Gastrocnemius medialis (tissue), 4 donors: Measurements from ENCODE around the gene CHERP.

Experiments used
- POLR2A ChIP-seq, 2 donors: fragments of 450-650 bp; IDR thresholded peaks; one replicate each; pipeline ENCODE4 v1.6.1; 2017; ENCODE audit warnings: antibody characterized with exemption in 2 of 2, mild to moderate bottlenecking in 2 of 2, moderate library complexity in 2 of 2
- TF ChIP-seq, protein P1 (sequence below), 5 experiments: fragments of 450-650 bp in 3 of 5; fragments of 200-600 bp in 2 of 5; sonication (generic) in 2 of 5; IDR thresholded peaks in 4 of 5; conservative IDR thresholded peaks in 1 of 5; 1 replicate in 4 of 5; 2 replicates in 1 of 5; pipeline ENCODE4 v1.5.1; 2016 to 2019; ENCODE audit warnings: antibody characterized with exemption in 5 of 5, mild to moderate bottlenecking in 3 of 5, moderate library complexity in 3 of 5

DNA sequence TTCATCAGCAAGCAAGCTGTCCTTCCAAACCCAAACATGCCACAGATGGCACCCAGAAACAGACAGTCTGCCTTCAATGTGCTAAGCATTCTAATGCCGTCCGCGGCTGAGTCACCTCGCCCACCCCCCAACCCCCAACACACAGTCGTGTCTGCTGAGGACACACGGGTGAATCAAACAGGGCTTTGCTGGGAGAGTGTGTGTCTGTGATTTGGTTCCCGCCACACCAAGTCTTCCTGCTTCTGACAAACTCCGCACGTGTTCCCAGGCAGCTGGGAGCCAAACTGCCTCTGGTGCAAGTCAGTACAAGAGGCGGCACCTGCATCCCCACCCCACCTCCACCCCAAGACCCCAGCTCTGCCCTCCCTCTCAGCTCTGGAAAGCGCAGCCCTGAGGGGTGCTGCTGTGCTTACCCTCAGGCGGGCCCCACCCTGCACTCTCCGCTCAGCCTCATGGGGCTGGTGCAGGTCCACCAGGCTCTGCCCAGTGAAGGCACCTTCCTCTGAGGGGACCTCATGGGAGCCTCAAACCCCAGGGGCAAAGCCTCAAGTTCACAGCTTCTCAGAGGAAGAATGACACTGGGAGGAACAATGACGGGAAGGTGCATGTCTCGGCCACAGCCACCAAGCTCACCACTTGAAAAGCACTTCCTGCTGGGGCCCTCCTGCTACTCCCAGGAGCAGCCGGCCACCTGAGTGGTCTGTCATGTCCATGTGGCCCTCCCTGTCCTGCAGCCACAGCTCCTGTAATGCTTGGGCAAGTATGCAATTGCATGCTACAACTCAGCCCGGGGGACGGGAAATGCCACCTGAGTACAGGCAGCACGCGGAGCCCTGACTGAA lies 45.0 kb upstream of the CHERP start:
- no peak for TF ChIP-seq POLR2A (IDR thresholded peaks at IDR 0.05)
- TF ChIP-seq, protein P1, sequence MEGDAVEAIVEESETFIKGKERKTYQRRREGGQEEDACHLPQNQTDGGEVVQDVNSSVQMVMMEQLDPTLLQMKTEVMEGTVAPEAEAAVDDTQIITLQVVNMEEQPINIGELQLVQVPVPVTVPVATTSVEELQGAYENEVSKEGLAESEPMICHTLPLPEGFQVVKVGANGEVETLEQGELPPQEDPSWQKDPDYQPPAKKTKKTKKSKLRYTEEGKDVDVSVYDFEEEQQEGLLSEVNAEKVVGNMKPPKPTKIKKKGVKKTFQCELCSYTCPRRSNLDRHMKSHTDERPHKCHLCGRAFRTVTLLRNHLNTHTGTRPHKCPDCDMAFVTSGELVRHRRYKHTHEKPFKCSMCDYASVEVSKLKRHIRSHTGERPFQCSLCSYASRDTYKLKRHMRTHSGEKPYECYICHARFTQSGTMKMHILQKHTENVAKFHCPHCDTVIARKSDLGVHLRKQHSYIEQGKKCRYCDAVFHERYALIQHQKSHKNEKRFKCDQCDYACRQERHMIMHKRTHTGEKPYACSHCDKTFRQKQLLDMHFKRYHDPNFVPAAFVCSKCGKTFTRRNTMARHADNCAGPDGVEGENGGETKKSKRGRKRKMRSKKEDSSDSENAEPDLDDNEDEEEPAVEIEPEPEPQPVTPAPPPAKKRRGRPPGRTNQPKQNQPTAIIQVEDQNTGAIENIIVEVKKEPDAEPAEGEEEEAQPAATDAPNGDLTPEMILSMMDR (IDR thresholded peaks at IDR 0.05 in 4 of 5, conservative IDR thresholded peaks at IDR 0.05 in 1 of 5) = no peak
